CD4-positive, alpha-beta T cell treated with Interferon alpha-2 for 1 hour (primary cell): ENCODE data around the gene TRIM50.
"Not testable (repeated sequence)": the region's sequence is repeated elsewhere in the genome, so short reads cannot be mapped to it uniquely, and the experiment has no call there.

Experiments used
- DNase-seq, 2 donors: peaks; one replicate each; pipeline ENCODE4 v3.0.0-alpha.2; 2020 to 2022

The TRIM50 gene

DNA sequence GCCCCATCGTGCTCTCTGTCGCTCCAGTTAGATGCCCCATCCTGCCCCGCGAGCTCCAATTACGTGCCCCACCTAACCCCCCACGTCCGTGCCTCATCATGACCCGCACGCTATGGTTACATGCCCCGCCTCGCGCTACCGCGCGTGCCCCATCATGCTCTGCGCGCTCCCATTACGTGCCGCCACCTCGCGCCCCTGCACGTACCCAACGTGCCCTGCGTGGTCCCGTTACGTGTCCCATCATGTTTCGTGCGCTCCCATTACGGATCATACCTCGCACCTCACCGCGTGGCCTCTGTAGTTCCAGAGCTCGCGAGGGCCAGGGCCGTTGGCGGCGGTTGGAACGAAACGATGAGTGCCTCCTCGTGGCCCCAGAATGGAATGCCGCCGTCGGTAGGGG, at the start of gene TRIM50, which contains the start of gene FKBP6:
TSS of gene TRIM50 (minus strand) at position 161 of the 400 bp plus-strand sequence. CDS start 3,295 bp downstream, outside the sequence.
TSS of gene FKBP6 (plus strand) at position 240 of the 400 bp plus-strand sequence. CDS start 268 bp downstream, outside the sequence.
- not testable (repeated sequence) for DNase-seq

DNA sequence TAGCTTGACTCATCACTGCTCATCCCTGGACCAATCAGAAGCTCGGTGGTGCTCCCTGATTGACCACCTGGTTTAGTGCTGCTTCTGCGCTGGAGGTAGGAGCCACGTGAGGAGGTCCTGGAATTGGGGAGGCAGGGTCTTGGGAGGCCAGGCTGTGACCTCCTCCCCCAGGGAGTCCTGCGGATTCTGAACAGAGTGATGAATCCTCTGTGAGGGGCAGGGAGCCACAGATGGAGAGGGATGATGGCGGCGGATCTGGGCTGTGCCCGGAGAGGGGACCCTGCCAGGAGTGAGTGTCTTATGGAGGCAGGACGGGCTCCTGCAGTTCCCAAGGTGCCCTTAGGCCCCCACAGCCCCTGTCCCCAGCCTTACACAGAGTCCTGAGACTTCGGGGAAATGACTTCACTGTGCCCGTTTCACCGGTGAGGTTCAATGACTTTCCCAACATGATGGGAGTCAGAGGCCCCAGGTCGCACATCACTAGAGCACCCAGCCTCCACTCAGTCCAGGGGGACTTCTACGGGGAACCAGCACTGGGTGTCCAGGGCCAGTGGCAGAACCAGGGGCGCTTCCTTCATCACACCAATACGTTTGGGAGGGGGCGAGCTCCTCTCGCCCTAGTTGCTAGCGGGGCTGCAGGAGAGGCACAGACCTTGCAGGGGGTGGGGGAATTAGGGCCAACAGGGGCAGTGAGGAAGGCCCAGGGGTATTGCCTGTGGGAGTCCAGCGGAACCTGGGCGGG, 49.0 kb upstream of the TRIM50 start:
- no peak for DNase-seq

DNA sequence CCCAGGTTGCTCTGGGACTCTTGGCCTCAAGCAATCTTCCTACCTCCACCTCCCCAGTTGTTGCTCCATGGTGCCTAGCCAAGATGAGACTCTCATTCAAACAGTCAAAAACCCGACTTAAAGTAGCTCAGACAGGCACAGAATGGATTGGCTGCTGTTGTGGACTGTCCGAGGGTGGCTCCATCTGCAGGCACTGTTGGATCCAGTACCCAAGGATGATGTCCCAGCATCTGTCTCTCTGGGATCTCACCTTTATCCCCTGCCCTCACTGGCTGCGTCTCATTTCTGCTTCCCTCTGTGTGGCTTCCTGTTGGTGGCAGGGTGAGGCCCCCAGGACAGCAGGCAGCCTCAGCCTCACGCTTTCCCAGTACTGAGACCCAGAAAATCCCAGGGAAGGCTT, 48.4 kb upstream of the TRIM50 start:
- DNase-seq = not testable (repeated sequence)

DNA sequence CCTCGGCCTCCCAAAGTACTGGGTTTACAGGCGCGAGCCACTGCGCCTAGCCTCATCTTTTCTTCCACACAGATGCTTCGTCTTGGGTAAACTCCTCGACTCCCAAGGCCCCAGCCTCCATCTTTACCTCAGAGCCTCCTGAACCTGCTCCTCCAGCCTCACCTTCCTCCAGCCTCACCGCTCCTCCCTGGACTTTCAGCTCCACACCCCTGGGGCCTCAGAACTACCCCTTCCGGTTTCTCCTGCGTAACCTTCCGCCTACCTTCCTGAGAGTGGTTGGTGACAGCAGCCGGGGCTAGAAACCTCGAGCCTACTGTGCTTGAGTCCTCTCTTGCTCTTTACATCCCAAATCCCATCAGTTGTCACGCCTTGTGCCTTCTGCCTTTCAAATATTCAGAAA, 45.9 kb upstream of the TRIM50 start:
- no peak for DNase-seq

DNA sequence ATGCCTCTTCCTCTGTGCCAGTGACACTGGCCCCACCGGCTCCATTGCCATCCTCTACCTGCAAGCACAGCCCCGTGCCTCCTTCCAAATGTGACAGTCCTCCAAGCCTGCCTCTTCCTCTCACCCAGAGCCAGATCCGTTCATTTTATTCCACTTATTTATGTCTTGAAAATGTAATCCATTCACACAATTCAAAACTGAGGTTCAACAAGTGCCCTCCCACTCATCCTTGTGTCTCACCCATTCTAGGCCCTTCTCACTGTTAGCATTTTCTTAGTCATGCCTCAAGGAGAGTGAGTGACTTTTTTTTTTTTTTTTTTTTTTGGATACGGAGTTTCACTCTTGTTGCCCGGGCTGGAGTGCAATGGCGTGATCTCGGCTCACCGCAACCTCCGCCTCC, 41.7 kb upstream of the TRIM50 start:
- DNase-seq = no peak

DNA sequence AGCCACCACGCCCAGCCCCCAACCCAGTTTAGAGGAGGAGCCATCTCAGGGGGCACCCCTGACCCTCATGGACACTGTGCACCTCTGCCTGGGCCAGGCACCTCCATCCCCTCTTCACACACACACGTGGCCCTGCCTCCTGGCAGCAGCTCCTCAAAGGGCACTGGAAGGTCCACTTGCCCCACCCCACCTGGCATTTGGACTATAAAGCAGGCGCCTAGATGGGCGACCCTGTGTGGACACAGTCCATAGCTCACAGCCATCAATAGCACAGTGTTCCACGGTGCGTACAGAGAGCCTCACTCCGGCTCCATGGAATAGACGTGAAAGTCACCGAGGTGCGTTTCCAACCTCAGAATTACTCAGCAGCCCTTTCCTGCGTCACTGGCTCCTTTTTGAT, 41.1 kb upstream of the TRIM50 start:
- no peak for DNase-seq

DNA sequence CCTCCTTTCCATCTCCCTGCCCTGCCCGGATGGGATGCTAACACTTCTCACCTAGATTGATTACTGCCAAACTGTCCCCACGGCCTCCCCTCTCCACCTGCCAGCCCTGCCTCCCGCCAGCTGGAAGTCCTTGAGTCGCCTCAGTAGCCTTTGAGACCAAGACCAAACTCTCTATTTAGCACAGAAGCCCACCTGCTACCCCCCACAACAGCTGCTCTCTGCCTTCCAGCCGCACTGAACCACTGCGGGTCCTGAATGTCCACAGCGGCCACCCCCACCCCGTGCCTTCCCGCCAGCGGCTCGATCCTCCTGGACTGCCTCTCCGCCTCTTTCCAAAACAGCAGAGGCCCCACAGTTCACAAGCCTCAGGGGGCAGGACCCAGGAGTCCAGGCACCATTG, 39.1 kb upstream of the TRIM50 start:
- DNase-seq = no peak

DNA sequence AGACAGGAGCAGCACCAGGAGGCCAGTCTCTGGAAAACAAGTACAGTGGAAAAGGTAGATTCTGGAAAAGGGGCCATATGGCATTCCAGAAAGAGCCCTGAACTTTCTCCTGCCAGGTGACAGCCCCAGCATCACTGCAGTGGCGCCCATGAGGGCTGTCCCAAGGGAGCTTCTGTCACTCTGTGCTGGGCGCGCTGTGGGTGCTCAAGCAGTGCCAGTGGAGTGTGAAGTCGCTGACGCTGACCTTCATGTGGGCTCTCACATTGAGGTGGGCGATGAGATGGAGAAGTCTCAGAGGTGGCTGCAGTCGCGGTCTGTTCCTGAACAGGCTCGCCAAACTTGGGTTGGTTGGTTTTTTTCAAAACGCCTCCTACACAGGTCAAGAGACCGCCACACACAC, 38.2 kb upstream of the TRIM50 start:
- DNase-seq = no peak

DNA sequence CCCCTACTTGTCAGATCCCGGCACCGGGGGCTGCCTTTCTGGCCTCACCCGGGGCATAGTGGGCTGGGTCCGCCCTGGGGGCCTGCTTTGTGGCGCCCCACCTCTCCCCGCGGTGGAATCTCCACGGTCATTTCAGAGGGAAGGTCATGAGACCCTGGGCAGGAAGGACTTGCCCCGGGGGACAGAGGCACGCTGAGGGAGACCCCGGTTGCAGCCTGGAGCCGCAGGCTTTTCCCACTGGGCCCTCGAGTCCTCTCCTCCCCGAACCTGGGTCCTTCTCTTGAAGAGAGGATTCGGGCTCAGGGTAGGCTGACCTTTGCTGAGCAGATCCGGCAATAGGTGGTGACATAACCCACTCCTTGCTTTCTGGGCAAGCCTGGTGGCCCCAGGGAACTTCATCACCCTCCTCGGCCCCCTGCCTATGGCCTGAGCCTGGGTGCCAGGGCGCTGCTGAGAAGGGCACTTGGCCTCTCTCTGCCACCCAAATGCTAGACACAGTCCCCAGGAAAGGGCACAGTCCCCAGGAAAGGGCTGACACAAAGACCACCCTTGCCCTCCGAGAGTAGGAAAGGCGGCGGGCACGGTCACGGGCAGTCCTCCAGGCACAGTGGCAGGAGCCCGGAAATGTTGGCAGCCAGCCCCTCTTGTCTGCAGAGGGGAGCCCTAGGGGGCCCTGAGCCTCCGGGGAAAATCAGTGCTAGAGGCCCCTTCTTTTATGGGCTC, 36.3 kb upstream of the TRIM50 start:
- no peak for DNase-seq

DNA sequence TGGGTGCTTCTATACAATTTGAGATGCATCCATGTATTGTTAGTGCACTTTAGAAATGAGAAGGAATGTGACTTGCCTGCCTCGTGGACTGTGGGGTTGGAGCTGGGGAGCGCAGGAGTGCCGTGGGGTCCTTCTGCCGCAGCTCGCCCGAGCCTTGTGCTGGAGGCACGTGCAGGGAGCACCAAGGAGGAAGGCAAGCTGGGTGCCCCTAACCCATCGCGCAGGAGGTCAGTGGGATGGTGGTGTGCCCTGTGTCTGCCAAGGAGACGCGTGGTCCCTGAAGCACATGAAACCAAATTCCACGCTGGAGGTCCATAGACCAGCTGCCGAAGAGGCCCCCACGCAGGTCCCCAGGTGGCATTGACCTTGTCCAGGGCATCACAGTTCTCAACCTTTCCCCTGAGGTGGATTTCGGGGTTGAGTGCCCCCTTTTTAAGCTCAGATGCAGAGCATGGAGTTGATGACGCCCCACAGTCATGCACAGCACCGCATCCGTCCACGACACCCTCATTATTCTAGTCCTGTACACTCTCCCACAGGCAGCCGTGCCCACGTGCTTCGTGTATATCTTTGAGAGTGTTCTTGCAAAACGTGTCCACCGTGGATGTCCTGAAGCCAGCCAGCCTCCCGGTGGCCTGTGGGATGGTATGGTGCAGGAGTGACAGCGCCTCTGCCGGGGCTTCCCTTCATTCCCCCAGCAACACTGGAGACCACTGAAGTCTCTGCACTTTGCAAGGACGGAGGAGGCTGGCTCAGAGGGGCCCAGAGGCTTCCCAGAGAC, 35.5 kb upstream of the TRIM50 start:
- DNase-seq = no peak

DNA sequence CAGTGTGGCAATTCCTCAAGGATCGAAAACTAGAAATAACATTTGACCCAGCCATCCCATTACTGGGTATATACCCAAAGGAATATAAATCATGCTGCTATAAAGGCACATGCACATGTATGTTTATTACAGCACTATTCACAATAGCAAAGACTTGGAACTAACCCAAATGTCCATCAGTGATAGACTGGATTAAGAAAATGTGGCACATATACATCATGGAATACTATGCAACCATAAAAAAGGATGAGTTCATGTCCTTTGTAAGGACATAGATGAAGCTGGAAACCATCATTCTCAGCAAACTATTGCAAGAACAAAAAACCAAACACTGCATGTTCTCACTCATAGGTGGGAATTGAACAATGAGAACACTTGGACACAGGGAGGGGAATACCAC, 32.7 kb upstream of the TRIM50 start:
- not testable (repeated sequence) for DNase-seq

DNA sequence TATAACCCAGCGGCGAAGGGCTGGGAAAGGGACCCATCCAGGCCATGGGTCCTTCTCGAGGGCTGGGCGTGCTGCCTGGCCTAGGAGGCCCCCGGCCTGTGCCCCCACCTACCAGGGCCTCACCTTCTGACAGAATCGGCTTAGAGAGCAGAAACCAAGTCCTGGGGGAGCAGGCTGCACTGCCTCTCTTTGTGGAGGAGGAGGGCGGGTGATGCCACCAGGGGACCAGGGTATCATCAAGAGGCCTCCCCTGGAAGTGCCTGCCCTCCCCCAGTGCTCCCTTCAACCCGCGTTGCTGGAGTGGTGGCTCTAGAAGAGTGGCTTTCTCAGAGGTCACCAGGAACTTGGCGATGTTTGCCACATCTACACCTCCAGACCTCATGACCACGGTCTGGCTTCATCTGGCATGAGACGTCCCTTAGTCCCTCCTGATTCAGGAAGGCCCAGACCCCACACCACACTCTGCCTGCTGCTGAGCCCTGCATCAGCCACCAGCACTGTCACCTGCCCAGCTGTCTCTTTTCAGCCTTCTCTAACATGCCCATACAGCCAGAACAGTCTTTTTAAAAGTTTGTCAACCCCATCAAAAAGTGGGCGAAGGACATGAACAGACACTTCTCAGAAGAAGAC, 32.0 kb upstream of the TRIM50 start:
- DNase-seq = no peak

DNA sequence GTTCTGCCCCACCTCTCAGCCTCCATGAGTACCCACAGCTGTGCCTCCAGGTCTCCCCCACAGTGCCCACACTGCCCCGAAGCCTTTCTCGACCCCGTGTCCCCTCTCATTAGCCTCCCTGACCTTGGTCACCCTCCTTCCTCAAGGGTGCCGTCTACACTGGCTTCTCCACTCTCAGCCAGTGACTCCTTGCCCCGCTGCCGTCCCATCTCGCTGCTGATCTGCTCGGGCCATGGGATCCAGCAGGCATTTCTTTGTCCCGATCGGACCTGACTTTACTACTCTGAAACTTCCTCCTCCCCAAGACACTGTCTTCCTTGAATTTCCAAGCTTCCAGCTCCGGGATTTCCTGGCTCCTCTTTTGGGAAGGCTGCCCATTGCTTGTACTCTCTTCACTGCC, 31.4 kb upstream of the TRIM50 start:
- no peak for DNase-seq

DNA sequence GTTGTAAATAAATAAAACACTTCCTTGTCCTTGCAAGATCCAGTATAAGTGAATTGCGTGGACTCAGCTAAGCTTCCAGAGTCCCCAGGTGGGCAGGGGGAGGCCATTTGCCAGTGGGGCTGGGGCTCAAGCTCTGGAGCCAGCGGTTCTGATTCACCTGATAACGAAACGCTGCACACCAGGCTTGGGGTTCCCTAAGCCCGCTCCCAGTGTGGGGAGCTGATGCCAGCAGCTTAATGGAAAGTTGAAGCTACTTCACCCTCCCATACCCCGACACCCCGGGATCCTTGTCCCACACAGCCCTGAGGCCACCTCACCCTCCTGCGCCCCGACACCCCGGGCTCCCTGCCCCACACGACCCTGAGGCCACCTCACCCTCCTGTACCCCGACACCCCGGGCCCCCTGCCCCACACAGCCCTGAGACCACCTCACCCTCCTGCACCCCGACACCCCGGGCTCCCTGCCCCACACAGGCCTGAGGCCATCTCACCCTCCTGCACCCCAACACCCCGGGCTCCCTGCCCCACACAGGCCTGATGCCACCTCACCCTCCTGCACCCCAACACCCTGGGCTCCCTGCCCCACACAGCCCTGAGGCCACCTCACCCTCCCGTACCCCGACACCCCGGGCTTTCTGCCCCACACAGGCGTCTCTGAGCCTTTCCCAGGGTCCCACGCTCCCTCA, 30.9 kb upstream of the TRIM50 start:
- no peak for DNase-seq

DNA sequence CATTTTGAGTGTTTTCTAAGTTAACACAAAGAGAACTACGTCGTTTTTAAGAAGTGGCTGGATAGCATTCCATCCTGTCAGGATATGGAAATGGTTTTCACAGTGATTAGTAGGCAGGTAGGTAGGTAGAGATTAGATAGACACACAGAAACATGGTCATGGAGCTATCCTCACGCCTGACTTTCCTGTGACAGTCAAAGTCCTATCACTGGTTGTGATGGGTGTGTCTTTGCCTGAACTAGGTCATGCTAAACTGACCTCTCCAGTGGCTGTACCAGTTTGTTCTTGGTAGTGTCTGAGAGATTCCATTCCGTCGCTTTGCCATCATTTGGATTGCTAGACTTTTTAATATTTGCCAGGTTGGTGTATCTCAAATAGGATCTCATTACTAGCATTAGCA, 28.3 kb upstream of the TRIM50 start:
- DNase-seq = no peak

DNA sequence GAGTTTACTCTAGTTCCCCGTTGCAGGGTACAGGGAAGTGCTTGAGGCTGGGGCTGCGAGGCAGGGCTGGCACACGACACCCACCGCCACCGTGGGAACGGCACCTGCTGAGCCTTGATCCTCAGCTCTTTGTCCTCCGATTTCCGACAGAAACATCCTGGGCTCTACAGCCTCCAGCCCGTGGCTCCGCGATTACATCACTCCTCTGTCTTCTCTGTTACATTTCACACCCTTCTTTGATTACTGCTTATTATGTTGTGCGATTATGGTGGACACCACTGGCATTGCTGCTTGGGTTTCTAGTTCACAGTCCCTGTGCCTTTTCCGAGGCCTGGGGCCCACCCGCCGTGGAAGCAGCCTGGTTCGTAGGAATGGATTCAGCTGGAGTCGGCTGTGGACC, 26.9 kb upstream of the TRIM50 start:
- no peak for DNase-seq

DNA sequence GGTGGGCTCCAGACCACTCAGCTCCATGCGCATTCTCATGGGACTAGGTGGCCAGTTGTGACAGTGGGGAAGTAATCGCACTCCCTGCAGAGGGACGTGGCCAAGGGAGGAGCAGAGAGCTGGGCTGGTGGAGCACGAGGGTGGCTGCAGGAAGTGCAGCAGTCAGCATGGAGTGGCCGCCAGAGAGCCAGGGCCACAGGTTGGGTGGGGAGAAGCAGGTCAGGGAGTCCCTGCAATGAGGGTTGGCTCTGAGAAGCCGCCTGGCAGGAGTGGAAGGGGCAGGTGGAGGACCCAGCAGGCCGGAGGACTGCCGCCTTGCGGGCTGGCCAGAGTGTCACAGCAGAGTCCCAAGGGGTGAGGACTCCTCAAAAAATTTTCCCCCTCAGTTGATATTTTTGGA, 26.3 kb upstream of the TRIM50 start:
- no peak for DNase-seq

DNA sequence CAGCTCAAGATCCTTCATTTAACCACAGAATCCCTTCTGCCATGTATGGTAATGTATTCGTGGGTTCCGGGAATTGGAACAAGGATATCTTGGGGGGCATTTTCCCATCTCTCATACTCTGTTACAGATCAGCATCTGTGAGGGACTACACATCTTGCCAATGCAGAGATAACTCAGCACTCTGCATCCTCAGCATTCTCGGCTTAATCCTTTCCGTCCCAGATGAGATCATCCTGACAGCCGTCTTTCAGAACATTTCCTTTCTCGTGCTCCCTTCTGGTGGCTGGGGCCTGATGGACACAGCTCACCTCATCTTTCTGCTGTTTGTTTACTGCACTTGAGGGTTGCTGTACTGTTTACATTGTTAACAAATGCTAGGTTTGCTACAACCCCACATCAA, 25.4 kb upstream of the TRIM50 start:
- DNase-seq = no peak

DNA sequence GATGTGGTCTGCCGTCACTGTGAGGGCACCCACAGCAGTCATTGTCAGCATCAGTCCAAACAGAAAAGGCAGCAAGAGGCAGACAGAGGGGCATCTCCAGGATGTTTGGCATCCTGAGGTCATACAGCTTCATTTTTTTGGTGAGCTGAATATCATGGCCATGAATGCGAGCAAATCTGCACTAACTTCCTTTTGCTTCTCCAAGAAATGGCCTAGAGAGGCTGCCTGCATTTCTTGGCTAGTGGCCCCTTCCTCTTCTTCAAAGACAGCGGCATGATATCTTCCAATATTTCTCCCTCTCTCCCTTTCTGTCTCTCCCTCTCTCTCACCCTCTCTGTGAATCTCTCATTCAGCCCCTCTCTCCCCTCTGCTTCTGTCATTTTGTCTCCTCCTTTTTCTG, 24.9 kb upstream of the TRIM50 start:
- DNase-seq = no peak

DNA sequence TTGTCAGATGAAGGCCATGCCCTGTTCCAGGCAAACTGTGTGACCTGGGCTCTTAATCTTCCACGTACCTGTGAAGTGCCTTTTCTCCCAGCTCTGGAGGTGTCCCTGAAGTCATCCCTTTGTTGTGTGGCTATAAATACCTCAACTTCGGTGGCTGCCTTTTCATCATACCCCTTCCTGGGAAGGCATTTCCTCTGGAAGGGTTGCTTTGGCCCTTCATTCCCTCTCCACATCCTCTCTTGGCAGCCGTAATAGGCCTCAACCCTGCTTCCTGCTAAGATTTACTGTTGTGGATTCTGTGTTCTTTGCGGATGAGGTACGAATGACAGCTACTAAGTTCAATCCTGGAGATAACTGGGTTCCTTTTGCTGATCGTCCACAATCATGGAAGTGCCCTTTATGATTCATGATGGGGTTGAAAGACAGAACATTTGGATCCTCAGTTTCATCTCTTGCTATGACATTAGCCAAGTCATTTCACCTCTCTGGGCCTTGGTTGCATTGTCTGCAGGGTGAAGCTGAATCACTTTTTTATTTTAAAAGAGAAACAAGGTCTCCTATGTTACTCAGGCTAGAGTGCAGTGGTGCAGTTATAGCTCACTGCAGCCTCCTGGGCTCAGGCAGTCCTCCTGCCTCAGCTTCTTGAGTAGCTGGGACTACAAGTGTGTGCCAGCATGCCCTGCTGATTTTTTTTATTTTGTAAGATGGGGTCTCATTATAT, 23.7 kb upstream of the TRIM50 start:
- DNase-seq = no peak

DNA sequence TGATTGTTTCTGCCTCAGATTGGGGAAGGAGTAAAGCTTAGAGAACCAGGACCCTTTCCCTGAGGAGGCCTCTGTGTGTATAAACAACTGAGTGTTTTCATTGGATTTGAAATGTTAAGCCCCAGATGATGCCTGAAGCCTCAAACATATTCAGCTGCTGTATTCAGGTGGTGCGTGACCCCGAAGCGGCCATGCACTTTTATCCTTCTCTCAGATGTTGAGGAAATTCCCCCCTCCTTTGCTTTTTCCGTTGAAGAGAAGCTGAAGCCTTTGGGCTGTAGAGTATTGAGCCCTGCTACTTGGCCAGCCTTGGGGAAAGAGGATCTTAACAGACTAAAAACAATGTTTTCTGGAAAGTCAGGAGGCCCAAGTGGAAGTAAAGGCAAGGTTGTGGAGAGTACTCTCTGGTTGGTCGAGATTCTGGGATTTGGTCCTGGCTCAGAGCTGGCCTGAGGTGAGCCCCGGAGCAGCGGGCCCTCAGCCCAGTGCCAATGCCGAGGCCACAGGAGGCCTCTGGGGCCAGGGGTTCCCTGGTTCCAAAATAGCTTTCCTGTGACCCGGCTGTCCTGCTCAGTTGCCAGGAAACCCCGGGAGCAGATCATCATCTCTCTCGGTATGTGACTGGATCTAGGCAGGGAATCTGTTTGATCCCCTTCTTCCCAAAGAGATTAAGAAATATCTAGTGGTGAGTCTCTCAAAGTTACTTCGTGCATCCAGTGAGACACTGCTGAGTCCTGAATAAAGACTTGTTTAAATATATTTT, 22.6 kb upstream of the TRIM50 start:
- DNase-seq = no peak
